Body of pancreas (tissue), 4 donors: ENCODE results near the gene SKIL. TPM values are rescaled to one million over a fixed set of nuclear protein-coding genes. Genes with fewer than 3 reads are reported as not detected.

Experiments used
- ATAC-seq: fragments of 150-250 bp; one replicate; pipeline ENCODE4 v1.9.1; 2016
- DNase-seq, 4 donors: peaks; one replicate each; pipeline ENCODE4 v3.0.0-alpha.2; 2019
- H3K27ac ChIP-seq, 4 donors: fragments of 200-600 bp; sonication (generic); 1 replicate in 3 of 4; 2 replicates in 1 of 4; pipeline versions ENCODE4 v1.5.1 to v1.6.1; 2016 to 2019; ENCODE audit warnings: mild to moderate bottlenecking in 1 of 4, mixed read lengths in 1 of 4, moderate library complexity in 1 of 4
- H3K27me3 ChIP-seq, 2 donors: fragments of 200-600 bp; sonication (generic); one replicate each; pipeline ENCODE4 v1.6.0; 2016; ENCODE audit warnings: mild to moderate bottlenecking in 1 of 2
- H3K36me3 ChIP-seq, 2 donors: fragments of 200-600 bp; sonication (generic); replicated peaks in 1 of 2; 2 replicates each; pipeline ENCODE4 v1.5.1; 2016; ENCODE audit warnings: low read depth in 2 of 2; ENCODE audit not compliant: insufficient read depth in 1 of 2
- H3K4me1 ChIP-seq: fragments of 200-600 bp; sonication (generic); one replicate; pipeline ENCODE4 v1.6.0; 2016
- H3K4me3 ChIP-seq, 2 donors: fragments of 200-600 bp; sonication (generic); 1 replicate in 1 of 2; 2 replicates in 1 of 2; pipeline ENCODE4 v1.5.1; 2016 to 2019
- H3K9me3 ChIP-seq, 3 donors: fragments of 200-600 bp; sonication (generic); 1 replicate in 2 of 3; 2 replicates in 1 of 3; pipeline ENCODE4 v1.5.1; 2016
- CTCF ChIP-seq, 7 experiments: fragments of 450-650 bp in 4 of 7; fragments of 200-600 bp in 3 of 7; sonication (generic) in 3 of 7; IDR thresholded peaks; one replicate each; pipeline ENCODE4 v1.5.1; 2016 to 2019; ENCODE audit warnings: antibody characterized with exemption in 7 of 7
- POLR2A ChIP-seq, 3 donors: fragments of 450-650 bp; IDR thresholded peaks; one replicate each; pipeline ENCODE4 v1.6.1; 2016; ENCODE audit warnings: antibody characterized with exemption in 3 of 3, mild to moderate bottlenecking in 2 of 3
- WGBS, 2 donors: methylation state at CpG; one replicate each; pipeline ENCODE4 v1.1.5; 2017; 5-methylcytosine and 5-hydroxymethylcytosine counted together
- intact Hi-C: fragments of 100-400 bp; cut with DNase I; formaldehyde crosslinking; loops from one replicate; pipeline ENCODE4 v1.15.1; 2023
- total RNA-seq, 2 donors: library from RNA; depleted of rRNA; stranded (reverse); fragments of >200 nt; gene quantifications; one replicate each; pipeline ENCODE4 v1.1.0, GENCODE V29; 2016

SKIL gene
- total RNA-seq, 2 donors from 2014 or later: 17.5 to 22.6 TPM

- Histone ChIP-seq H3K27ac (no peak overlapping the region), H3K4me3 (no peak overlapping the region), H3K36me3 (no peaks in the 10 kb centered on the region), H3K4me1 (peaks cover 24% of the 10 kb centered on the region), H3K9me3 (no peaks in the 10 kb centered on the region), H3K27me3 (no peaks in the 10 kb centered on the region)
- ATAC-seq (no peak), DNase-seq (no peak)
- intact Hi-C loops: loop anchor here (10.0 kb wide), 1 partner anchor 53 kb away; no protein-coding TSS in a partner anchor
- TF ChIP-seq CTCF (IDR thresholded peaks at IDR 0.05) (no peak), POLR2A (IDR thresholded peaks at IDR 0.05) (no peak)
- WGBS, 2 donors: 78 to 88% methylated on average over 4 of the region's 4 CpGs
Measured at GRCh38 chr3:170367797-170368196, 10.3 kb downstream of the SKIL start.

GRCh38 chr3:170368921-170369320 is 11.4 kb downstream of the SKIL start:
- intact Hi-C loops: loop anchor here (10.0 kb wide), 1 partner anchor 54 kb away; no protein-coding TSS in a partner anchor
- no peak overlapping the region for H3K27ac ChIP-seq
- H3K4me1 ChIP-seq: peaks cover 13% of the 10 kb centered on the region
- H3K4me3 ChIP-seq: no peak overlapping the region
- ATAC-seq (no peak), DNase-seq (no peak)
- no peaks in the 10 kb centered on the region for H3K9me3 ChIP-seq
- 67 to 72% methylated on average over 2 of the region's 2 CpGs for WGBS, 2 donors
- TF ChIP-seq CTCF (IDR thresholded peaks at IDR 0.05) (peak in 4 of 7 experiments; percentile 13 to 42 (median 35)), POLR2A (IDR thresholded peaks at IDR 0.05) (no peak)
- H3K36me3 ChIP-seq: no peaks in the 10 kb centered on the region
- H3K27me3 ChIP-seq: no peaks in the 10 kb centered on the region

- H3K36me3 ChIP-seq: no peaks in the 10 kb centered on the region
- DNase-seq: no peak
- no peak for ATAC-seq
- H3K27ac ChIP-seq: no peak overlapping the region
- intact Hi-C loops: no loop called here
- no peaks in the 10 kb centered on the region for H3K9me3 ChIP-seq
- WGBS, 2 donors: 56 to 65% methylated on average over 2 of the region's 2 CpGs
- H3K27me3 ChIP-seq: no peaks in the 10 kb centered on the region
- TF ChIP-seq CTCF (IDR thresholded peaks at IDR 0.05) (no peak), POLR2A (IDR thresholded peaks at IDR 0.05) (no peak)
- no peak overlapping the region for H3K4me3 ChIP-seq
- H3K4me1 ChIP-seq: no peaks in the 10 kb centered on the region
Measured at GRCh38 chr3:170372190-170372879, 14.8 kb downstream of the SKIL start.

GRCh38 chr3:170383567-170383966 is 26.1 kb downstream of the SKIL start:
- DNase-seq: no peak
- TF ChIP-seq CTCF (IDR thresholded peaks at IDR 0.05): no peak
- no peak for TF ChIP-seq POLR2A (IDR thresholded peaks at IDR 0.05)
- no peaks in the 10 kb centered on the region for H3K4me1 ChIP-seq
- H3K9me3 ChIP-seq: no peaks in the 10 kb centered on the region
- intact Hi-C loops: no loop called here
- no peak for ATAC-seq
- no peaks in the 10 kb centered on the region for H3K27me3 ChIP-seq
- no peak overlapping the region for H3K4me3 ChIP-seq
- H3K27ac ChIP-seq: no peak overlapping the region
- whole genome bisulfite sequencing, 2 donors: 67 to 85% methylated on average over 1 of the region's 1 CpG
- H3K36me3 ChIP-seq: peaks cover 4 to 7% of the 10 kb centered on the region in 2 donors

- H3K27ac ChIP-seq: no peak overlapping the region
- DNase-seq (no peak), ATAC-seq (no peak)
- H3K36me3 ChIP-seq: peaks cover 0 to 12% of the 10 kb centered on the region in 2 donors
- no peak overlapping the region for H3K4me3 ChIP-seq
- intact Hi-C loops: no loop called here
- 85 to 91% methylated on average over 3 of the region's 3 CpGs for whole genome bisulfite sequencing, 2 donors
- no peaks in the 10 kb centered on the region for H3K27me3 ChIP-seq
- no peaks in the 10 kb centered on the region for H3K9me3 ChIP-seq
- H3K4me1 ChIP-seq: no peaks in the 10 kb centered on the region
- no peak for TF ChIP-seq POLR2A (IDR thresholded peaks at IDR 0.05)
- no peak for TF ChIP-seq CTCF (IDR thresholded peaks at IDR 0.05)
Measured at GRCh38 chr3:170386468-170386867, 29.0 kb downstream of the SKIL start.
